Coronary artery (tissue), 2 donors: ENCODE measurements around the gene GSDMA.
"Not testable (repeated sequence)": the region's sequence is repeated elsewhere in the genome, so short reads cannot be mapped to it uniquely, and the experiment has no call there.

Source experiments
- DNase-seq: peaks from one replicate; pipeline ENCODE4 v3.0.0-alpha.2; 2017; ENCODE audit warnings: low spot score
- H3K27ac ChIP-seq, 2 donors: fragments of 200-600 bp; sonication (generic); one replicate each; pipeline ENCODE4 v1.5.1; 2016 to 2019
- H3K4me3 ChIP-seq: fragments of 200-600 bp; sonication (generic); 2 replicates; pipeline ENCODE4 v1.5.1; 2016; ENCODE audit warnings: mild to moderate bottlenecking, moderate library complexity
- TF ChIP-seq, protein P1 (sequence below): fragments of 200-600 bp; sonication (generic); IDR thresholded peaks from one replicate; pipeline ENCODE4 v1.5.1; 2019; ENCODE audit warnings: antibody characterized with exemption

Gene GSDMA

DNA sequence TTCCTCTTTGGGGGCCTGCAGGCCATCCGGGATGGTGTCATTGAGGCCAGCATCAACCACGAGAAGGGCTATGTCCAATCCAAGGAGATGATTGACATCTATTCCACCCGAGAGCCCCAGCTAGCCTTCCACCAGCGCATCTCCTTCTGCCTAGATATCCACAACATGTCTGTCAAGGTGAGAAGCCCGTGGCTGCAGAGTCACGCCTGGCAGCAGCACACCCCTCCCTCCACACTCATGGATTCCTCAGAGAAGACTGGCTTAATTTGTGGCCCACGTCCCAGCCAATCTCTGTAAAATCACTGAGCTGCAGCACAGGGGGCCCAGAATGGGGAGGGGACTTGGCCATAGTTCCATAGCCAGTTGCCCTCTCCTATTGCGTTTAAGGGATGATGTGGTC is 33.4 kb downstream of the GSDMA start:
- H3K4me3 ChIP-seq: no peak overlapping the region
- peak overlapping the region in 1 of 2 donors; percentile 37 for H3K27ac ChIP-seq
- TF ChIP-seq, protein P1, sequence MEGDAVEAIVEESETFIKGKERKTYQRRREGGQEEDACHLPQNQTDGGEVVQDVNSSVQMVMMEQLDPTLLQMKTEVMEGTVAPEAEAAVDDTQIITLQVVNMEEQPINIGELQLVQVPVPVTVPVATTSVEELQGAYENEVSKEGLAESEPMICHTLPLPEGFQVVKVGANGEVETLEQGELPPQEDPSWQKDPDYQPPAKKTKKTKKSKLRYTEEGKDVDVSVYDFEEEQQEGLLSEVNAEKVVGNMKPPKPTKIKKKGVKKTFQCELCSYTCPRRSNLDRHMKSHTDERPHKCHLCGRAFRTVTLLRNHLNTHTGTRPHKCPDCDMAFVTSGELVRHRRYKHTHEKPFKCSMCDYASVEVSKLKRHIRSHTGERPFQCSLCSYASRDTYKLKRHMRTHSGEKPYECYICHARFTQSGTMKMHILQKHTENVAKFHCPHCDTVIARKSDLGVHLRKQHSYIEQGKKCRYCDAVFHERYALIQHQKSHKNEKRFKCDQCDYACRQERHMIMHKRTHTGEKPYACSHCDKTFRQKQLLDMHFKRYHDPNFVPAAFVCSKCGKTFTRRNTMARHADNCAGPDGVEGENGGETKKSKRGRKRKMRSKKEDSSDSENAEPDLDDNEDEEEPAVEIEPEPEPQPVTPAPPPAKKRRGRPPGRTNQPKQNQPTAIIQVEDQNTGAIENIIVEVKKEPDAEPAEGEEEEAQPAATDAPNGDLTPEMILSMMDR: no peak
- no peak for DNase-seq

DNA sequence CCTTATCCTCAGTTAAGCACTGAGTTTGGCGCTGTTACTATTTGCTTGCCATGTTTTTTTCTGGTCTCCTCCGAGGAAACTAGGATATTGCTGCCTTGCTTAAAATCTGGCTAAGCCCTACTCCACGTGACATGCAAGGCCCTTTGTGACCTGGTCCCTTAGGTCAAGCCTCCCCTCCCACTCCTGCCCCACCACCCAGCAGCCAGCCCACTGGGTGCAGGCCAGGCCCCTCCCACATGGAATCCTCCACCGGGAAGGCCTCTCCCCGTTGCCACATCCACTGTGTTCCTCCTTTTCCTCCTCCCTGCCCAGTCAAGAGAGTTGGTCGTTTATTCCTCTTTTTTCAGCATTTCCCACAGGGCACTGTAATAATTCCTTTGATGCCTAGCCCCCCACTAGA is 34.0 kb downstream of the GSDMA start:
- no peak for DNase-seq
- Histone ChIP-seq H3K27ac (peak overlapping the region in 1 of 2 donors; percentile 24), H3K4me3 (no peak overlapping the region)
- TF ChIP-seq, protein P1: no peak

DNA sequence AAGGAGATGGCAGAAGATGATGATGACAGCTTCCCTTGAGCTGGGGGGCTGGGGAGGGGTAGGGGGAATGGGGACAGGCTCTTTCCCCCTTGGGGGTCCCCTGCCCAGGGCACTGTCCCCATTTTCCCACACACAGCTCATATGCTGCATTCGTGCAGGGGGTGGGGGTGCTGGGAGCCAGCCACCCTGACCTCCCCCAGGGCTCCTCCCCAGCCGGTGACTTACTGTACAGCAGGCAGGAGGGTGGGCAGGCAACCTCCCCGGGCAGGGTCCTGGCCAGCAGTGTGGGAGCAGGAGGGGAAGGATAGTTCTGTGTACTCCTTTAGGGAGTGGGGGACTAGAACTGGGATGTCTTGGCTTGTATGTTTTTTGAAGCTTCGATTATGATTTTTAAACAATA is 34.7 kb downstream of the GSDMA start:
- TF ChIP-seq, protein P1: no peak
- Histone ChIP-seq H3K27ac (peak overlapping the region in 1 of 2 donors; percentile 24), H3K4me3 (no peak overlapping the region)
- no peak for DNase-seq

DNA sequence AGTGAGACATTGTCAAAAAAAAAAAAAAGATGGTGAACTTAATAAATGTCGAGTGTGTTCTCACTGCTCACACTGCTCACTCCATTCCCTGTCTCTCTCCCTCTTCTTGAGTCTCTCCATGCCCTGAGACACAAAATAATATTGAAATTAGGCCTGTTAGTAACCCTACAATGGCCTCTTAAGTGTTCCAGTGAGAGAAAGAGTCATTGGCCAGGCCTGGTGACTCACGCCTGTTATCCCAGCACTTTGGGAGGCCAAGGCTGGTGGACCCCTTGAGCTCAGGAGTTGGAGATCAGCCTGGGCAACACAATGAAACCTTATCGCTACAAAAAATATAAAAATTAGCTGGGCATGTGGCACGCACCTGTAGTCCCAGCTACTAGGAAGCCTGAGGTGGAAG is 36.3 kb downstream of the GSDMA start:
- no peak overlapping the region for H3K4me3 ChIP-seq
- TF ChIP-seq, protein P1: no peak
- H3K27ac ChIP-seq: no peak overlapping the region
- DNase-seq: no peak

DNA sequence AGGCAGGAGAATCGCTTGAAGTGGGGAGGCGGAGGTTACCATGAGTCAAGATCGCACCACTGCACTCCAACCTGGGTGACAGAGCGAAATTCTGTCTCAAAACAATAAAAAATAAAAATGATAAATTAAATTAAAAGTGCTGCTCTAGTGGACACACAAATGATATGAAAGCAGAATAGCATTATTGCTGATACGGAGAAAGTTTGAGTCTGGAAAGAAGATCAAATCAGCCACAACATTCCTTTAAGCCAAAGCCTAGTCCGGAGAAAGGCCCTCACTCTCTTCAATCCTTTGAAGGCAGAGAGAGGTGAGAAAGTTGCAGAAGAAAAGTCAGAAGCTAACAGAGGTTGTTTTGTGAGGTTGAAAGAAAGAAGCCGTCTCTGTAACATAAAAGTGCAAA is 37.4 kb downstream of the GSDMA start:
- no peak for DNase-seq
- no peak overlapping the region for H3K27ac ChIP-seq
- no peak overlapping the region for H3K4me3 ChIP-seq
- TF ChIP-seq, protein P1: no peak

DNA sequence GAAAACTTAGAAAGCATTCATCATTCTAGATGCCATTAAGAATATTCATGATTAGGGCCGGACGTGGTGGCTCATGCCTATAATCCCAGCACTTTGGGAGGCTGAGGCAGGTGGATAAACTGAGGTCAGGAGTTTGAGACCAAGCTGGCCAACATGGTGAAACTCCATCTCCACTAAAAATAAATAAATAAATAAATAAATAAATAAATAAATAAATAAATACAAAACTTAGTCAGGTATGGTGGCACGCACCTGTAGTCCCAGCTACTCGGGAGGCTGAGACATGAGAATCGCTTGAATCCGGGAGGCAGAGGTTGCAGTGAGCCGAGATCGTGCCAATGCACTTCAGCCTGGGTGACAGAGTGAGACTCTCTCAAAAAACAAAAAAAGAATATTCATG is 38.5 kb downstream of the GSDMA start:
- not testable (repeated sequence) for H3K4me3 ChIP-seq, H3K27ac ChIP-seq, DNase-seq

DNA sequence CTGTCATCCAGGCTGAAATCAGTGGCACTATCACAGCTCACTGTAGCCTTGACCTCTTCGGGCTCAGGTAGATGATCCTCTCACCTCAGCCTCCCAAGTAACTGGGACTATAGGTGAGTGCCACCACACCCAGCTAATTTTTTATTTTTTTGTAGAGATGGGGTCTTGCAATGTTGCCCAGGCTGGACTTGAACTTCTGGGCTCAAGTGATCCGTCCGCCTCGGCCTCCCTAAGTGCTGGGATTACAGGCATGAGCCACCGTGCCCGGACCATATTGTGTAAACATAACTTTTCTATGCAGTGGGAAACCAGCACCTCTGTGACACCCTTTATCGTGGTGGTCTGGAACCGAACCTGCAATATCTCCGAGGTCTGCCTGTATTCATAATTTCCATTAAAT is 41.3 kb downstream of the GSDMA start:
- no peak for DNase-seq
- TF ChIP-seq, protein P1: no peak
- no peak overlapping the region for H3K27ac ChIP-seq
- H3K4me3 ChIP-seq: no peak overlapping the region

DNA sequence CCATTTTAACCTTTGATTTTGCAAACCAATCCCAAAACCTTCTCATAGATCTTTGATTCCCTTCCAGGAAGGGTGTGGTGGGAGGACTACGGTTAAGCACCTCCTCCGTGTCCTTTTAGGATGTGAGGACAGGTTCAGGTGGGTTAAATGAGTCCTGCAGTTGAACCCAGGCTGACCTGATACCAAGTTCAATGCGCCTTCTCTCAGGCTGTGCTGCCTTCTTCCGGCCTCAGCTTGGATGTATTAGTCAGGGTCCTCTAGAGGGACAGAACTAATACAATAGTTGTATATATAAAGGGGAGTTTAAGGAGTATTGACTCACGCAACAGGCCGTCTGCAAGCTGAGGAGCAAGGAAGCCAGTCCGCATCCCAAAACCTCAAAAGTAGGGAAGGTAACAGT is 41.9 kb downstream of the GSDMA start:
- DNase-seq: no peak
- Histone ChIP-seq H3K27ac (no peak overlapping the region), H3K4me3 (no peak overlapping the region)
- TF ChIP-seq, protein P1: no peak
